SK-N-SH treated with all-trans-retinoic acid at 6 μM for 48 hours (cell line): ENCODE results near the gene SNX5.

Experiments used
- ARNTL ChIP-seq: fragments of 450-650 bp; formaldehyde crosslinking; IDR thresholded peaks from 2 replicates; pipeline ENCODE4 v1.5.0; 2020; ENCODE audit warnings: low read depth, mild to moderate bottlenecking, moderate library complexity, borderline replicate concordance
- CSDC2 ChIP-seq: fragments of 250-450 bp; sonication (Bioruptor Pico); IDR thresholded peaks from 2 replicates; pipeline ENCODE4 v1.5.0; 2020; ENCODE audit warnings: mild to moderate bottlenecking, moderate library complexity
- ISL1 ChIP-seq: fragments of 250-450 bp; sonication (Bioruptor Pico); IDR thresholded peaks from 2 replicates; pipeline ENCODE4 v2.1.2; 2022; ENCODE audit warnings: mild to moderate bottlenecking, moderate library complexity
- OSR1 ChIP-seq: fragments of 250-450 bp; sonication (Bioruptor Pico); IDR thresholded peaks from 2 replicates; pipeline ENCODE4 v1.8.0; 2022; ENCODE audit warnings: moderate library complexity, mild to moderate bottlenecking, inconsistent platforms
- POU6F1 ChIP-seq: fragments of 250-450 bp; sonication (Bioruptor Pico); IDR thresholded peaks from 2 replicates; pipeline ENCODE4 v1.8.0; 2021; ENCODE audit warnings: low read depth, mild to moderate bottlenecking, moderate library complexity, borderline replicate concordance
- RARB ChIP-seq: fragments of 250-450 bp; sonication (Bioruptor Pico); IDR thresholded peaks from 2 replicates; pipeline ENCODE4 v1.8.0; 2021; ENCODE audit warnings: mild to moderate bottlenecking, moderate library complexity
- SNAI2 ChIP-seq: fragments of 250-450 bp; sonication (Bioruptor Pico); IDR thresholded peaks from 2 replicates; pipeline ENCODE4 v1.5.0; 2020; ENCODE audit warnings: mild to moderate bottlenecking, moderate library complexity
- ZC3H10 ChIP-seq: fragments of 250-450 bp; sonication (Bioruptor Pico); IDR thresholded peaks from 2 replicates; pipeline ENCODE4 v1.5.1; 2021; ENCODE audit warnings: mild to moderate bottlenecking, moderate library complexity
- ZFP3 ChIP-seq: fragments of 250-450 bp; sonication (Bioruptor Pico); IDR thresholded peaks from 2 replicates; pipeline ENCODE4 v1.5.0; 2020; ENCODE audit warnings: mild to moderate bottlenecking, moderate library complexity
- ZFP30 ChIP-seq: fragments of 450-650 bp; formaldehyde crosslinking; IDR thresholded peaks from 2 replicates; pipeline ENCODE4 v1.5.0; 2022; ENCODE audit warnings: mild to moderate bottlenecking, moderate library complexity
- ZNF565 ChIP-seq: fragments of 450-650 bp; formaldehyde crosslinking; conservative IDR thresholded peaks from 2 replicates; pipeline ENCODE4 v1.5.0; 2020; ENCODE audit warnings: low read depth, mild to moderate bottlenecking, moderate library complexity
- TF ChIP-seq, protein P1 (sequence below): fragments of 250-450 bp; sonication (Bioruptor Pico); IDR thresholded peaks from 2 replicates; pipeline ENCODE4 v1.8.0; 2020; ENCODE audit warnings: mild to moderate bottlenecking, moderate library complexity, borderline replicate concordance
- TF ChIP-seq, protein P2 (sequence below): fragments of 250-450 bp; sonication (Bioruptor Pico); IDR thresholded peaks from 2 replicates; pipeline ENCODE4 v1.5.1; 2020; ENCODE audit warnings: low read depth, mild to moderate bottlenecking, moderate library complexity
- TF ChIP-seq, protein P3 (sequence below): fragments of 250-450 bp; sonication (Bioruptor Pico); IDR thresholded peaks from 2 replicates; pipeline ENCODE4 v1.5.0; 2020; ENCODE audit warnings: mild to moderate bottlenecking, moderate library complexity

DNA sequence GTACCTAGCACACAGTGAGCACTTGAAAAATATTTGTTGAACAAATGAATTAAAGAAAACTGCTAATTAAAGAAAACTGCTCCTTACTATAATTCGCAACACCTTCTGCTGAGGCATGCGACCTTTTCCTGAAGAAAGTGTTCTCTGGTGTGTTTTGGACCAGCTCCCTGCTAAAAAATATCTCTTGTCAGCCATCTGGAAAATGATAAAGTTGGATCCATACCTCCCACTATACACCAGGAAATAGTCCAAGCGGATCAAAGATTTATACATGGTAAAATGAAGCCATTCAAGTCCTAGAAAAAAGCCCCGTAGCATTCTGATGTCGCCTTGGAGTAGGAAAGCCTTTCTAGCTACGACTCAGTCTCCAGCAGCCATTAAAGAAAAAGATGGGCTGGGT, 45.8 kb upstream of the SNX5 start:
- TF ChIP-seq ISL1 (CRISPR knock-in tag) (no peak), OSR1 (CRISPR knock-in tag) (no peak), ZNF565 (CRISPR knock-in tag) (no peak), RARB (no peak), ZFP30 (no peak), ZFP3 (CRISPR knock-in tag) (no peak), SNAI2 (no peak), CSDC2 (CRISPR knock-in tag) (no peak), ARNTL (CRISPR knock-in tag) (no peak), POU6F1 (no peak), ZC3H10 (no peak)
- TF ChIP-seq, protein P1, sequence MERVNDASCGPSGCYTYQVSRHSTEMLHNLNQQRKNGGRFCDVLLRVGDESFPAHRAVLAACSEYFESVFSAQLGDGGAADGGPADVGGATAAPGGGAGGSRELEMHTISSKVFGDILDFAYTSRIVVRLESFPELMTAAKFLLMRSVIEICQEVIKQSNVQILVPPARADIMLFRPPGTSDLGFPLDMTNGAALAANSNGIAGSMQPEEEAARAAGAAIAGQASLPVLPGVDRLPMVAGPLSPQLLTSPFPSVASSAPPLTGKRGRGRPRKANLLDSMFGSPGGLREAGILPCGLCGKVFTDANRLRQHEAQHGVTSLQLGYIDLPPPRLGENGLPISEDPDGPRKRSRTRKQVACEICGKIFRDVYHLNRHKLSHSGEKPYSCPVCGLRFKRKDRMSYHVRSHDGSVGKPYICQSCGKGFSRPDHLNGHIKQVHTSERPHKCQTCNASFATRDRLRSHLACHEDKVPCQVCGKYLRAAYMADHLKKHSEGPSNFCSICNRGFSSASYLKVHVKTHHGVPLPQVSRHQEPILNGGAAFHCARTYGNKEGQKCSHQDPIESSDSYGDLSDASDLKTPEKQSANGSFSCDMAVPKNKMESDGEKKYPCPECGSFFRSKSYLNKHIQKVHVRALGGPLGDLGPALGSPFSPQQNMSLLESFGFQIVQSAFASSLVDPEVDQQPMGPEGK: no peak
- TF ChIP-seq, protein P2, sequence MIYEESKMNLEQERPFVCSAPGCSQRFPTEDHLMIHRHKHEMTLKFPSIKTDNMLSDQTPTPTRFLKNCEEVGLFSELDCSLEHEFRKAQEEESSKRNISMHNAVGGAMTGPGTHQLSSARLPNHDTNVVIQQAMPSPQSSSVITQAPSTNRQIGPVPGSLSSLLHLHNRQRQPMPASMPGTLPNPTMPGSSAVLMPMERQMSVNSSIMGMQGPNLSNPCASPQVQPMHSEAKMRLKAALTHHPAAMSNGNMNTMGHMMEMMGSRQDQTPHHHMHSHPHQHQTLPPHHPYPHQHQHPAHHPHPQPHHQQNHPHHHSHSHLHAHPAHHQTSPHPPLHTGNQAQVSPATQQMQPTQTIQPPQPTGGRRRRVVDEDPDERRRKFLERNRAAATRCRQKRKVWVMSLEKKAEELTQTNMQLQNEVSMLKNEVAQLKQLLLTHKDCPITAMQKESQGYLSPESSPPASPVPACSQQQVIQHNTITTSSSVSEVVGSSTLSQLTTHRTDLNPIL (CRISPR knock-in tag): no peak
- TF ChIP-seq, protein P3, sequence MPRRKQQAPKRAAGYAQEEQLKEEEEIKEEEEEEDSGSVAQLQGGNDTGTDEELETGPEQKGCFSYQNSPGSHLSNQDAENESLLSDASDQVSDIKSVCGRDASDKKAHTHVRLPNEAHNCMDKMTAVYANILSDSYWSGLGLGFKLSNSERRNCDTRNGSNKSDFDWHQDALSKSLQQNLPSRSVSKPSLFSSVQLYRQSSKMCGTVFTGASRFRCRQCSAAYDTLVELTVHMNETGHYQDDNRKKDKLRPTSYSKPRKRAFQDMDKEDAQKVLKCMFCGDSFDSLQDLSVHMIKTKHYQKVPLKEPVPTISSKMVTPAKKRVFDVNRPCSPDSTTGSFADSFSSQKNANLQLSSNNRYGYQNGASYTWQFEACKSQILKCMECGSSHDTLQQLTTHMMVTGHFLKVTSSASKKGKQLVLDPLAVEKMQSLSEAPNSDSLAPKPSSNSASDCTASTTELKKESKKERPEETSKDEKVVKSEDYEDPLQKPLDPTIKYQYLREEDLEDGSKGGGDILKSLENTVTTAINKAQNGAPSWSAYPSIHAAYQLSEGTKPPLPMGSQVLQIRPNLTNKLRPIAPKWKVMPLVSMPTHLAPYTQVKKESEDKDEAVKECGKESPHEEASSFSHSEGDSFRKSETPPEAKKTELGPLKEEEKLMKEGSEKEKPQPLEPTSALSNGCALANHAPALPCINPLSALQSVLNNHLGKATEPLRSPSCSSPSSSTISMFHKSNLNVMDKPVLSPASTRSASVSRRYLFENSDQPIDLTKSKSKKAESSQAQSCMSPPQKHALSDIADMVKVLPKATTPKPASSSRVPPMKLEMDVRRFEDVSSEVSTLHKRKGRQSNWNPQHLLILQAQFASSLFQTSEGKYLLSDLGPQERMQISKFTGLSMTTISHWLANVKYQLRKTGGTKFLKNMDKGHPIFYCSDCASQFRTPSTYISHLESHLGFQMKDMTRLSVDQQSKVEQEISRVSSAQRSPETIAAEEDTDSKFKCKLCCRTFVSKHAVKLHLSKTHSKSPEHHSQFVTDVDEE (CRISPR knock-in tag): no peak
